ENCODE results near the gene MIPOL1. TPM values are rescaled to one million over a fixed set of nuclear protein-coding genes. Genes with fewer than 3 reads are reported as not detected.

The MIPOL1 gene
- total and polyA plus RNA-seq, 2 of the 13 experiments (the other 11 are each of a cell fraction or from before 2014, with no cell fraction given), result 8.6 to 34.2 TPM

GRCh38 chr14:37150414-37150813 is 47.3 kb upstream of the MIPOL1 start (continued):
- no peak for TF ChIP-seq SRY (CRISPR knock-in tag; IDR thresholded peaks at IDR 0.05)
- TF ChIP-seq ZBTB7A (CRISPR knock-in tag; IDR thresholded peaks at IDR 0.05), result no peak
- TF ChIP-seq ZBTB14 (CRISPR knock-in tag; IDR thresholded peaks at IDR 0.05), result no peak
- TF ChIP-seq ZNF552 (CRISPR knock-in tag; IDR thresholded peaks at IDR 0.05; ENCODE audit: borderline replicate concordance), result no peak
- TF ChIP-seq CERS6 (CRISPR knock-in tag; IDR thresholded peaks at IDR 0.05), result no peak
- TF ChIP-seq MTF2 (CRISPR knock-in tag; IDR thresholded peaks at IDR 0.05; ENCODE audit: borderline replicate concordance), result no peak
- TF ChIP-seq MLXIP (CRISPR knock-in tag; IDR thresholded peaks at IDR 0.05; ENCODE audit: borderline replicate concordance), result no peak
- TF ChIP-seq ZNF407 (CRISPR knock-in tag; IDR thresholded peaks at IDR 0.05; ENCODE audit: not compliant biosample characterization), result no peak
- no peak for TF ChIP-seq ARID2 (CRISPR knock-in tag; IDR thresholded peaks at IDR 0.05; ENCODE audit: borderline replicate concordance)
- no peak for TF ChIP-seq ZBTB3 (CRISPR knock-in tag; IDR thresholded peaks at IDR 0.05; ENCODE audit: borderline replicate concordance, low read depth)
- TF ChIP-seq KLF16 (CRISPR knock-in tag; IDR thresholded peaks at IDR 0.05), result no peak
- TF ChIP-seq ATAD3A (CRISPR knock-in tag; IDR thresholded peaks at IDR 0.05), result no peak
- TF ChIP-seq ZNF496 (CRISPR knock-in tag; IDR thresholded peaks at IDR 0.05; ENCODE audit: insufficient replicate concordance), result no peak
- no peak for TF ChIP-seq SNAI1 (CRISPR knock-in tag; IDR thresholded peaks at IDR 0.05; ENCODE audit: borderline replicate concordance)
- TF ChIP-seq RFX5 (IDR thresholded peaks at IDR 0.05; ENCODE audit: low read depth, low read length), result no peak
- TF ChIP-seq SMAD3 (CRISPR knock-in tag; IDR thresholded peaks at IDR 0.05), result 0 out of 2 replicates have a peak, but pooled peaks have one; percentile 31
- TF ChIP-seq TOPORS (CRISPR knock-in tag; IDR thresholded peaks at IDR 0.05), result no peak
